ENCODE measurements around the gene GRK7. TPM values are rescaled to one million over a fixed set of nuclear protein-coding genes. Genes with fewer than 3 reads are reported as not detected.

The GRK7 gene
- total and polyA plus RNA-seq, 2 donors (not counting 3 experiments of a cell fraction or from before 2014, with no cell fraction given): not detected

DNA sequence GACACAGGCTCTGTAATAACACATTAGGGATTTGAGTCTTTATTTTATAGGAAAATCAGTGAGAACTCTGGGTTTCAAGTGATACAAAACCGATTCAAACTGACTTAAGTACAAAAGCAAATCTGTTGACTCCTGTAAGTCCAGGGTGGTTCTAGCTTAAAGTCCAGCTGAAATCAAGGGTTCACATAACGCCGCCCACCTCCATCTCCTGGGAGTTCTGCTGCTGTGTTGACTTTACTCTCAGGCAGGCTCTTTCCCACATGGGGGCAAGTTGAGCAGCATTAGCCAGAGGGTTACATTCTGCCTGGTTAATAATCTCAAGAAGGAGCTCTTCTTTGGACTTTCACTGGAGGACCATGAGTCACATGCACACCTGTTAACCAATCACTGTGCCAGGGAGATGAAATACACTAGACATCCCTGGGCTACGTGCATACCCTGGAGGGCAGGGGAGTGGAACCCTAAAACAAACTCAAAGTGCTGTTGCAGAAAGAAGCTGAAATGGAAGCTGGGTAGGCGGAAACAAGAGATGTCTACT is 34.8 kb upstream of the GRK7 start:
- Histone ChIP-seq H3K27ac (ENCODE audit: insufficient read depth, low read depth, low read length) (no peak overlapping the region), H3K36me3 (ENCODE audit: control insufficient read depth in 2 of 2, extremely low read depth in 1 of 2, insufficient read depth in 2 of 2, low read length in 2 of 2) (no peaks in the 10 kb centered on the region), H3K4me3 (replicated peaks in 1 of 3; ENCODE audit: insufficient read depth in 1 of 3, low read depth in 1 of 3, low read length in 3 of 3) (no peak overlapping the region), H3K9me1 (replicated peaks; ENCODE audit: control insufficient read depth, extremely low read depth, insufficient read depth, low read length) (no peaks in the 10 kb centered on the region), H3K9ac (replicated peaks; ENCODE audit: extremely low read depth, insufficient read depth, low read length) (no peak overlapping the region), H3K9me3 (replicated peaks; ENCODE audit: control insufficient read depth, insufficient read depth, low read length) (no peaks in the 10 kb centered on the region), H4K20me1 (replicated peaks; ENCODE audit: control insufficient read depth, extremely low read depth, insufficient read depth, low read length) (no peaks in the 10 kb centered on the region), H3K27me3 (ENCODE audit: control insufficient read depth in 2 of 2, insufficient read depth in 2 of 2, low read length in 2 of 2) (no peaks in the 10 kb centered on the region), H3K79me2 (ENCODE audit: control insufficient read depth, insufficient read depth, low read length) (no peaks in the 10 kb centered on the region), H3K4me2 (ENCODE audit: insufficient read depth, low read length) (no peak overlapping the region), H2AFZ (ENCODE audit: low read depth, low read length) (no peak overlapping the region), H3K4me1 (ENCODE audit: control insufficient read depth, extremely low read depth, insufficient read depth, low read length) (no peaks in the 10 kb centered on the region)
- ChIA-PET POLR2A (no interaction called here), CTCF (interaction anchor here (0.7 to 1.8 kb wide), 2 partner anchors 13 to 185 kb away, joined by 4 to 11 read pairs; no protein-coding TSS in a partner anchor)
- DNase-seq (ENCODE audit: low read depth, low spot score) (no peak), FAIRE-seq (no peak)
- dilution Hi-C loops (cut with MboI; ENCODE audit: extremely low pct_ligation_motif_present, low sequenced_read_pairs) (no loop called here), intact Hi-C loops (cut with micrococcal nuclease) (no loop called here)
- no TSS peak for BruUV-seq (replicated peaks)
- TF ChIP-seq POLR2AphosphoS5 (IDR thresholded peaks at IDR 0.05; ENCODE audit: insufficient read depth, low read depth, low read length) (no peak), EZH2 (IDR thresholded peaks at IDR 0.05; ENCODE audit: borderline replicate concordance, low read depth, low read length, severe bottlenecking) (no peak), POLR2A (IDR thresholded peaks at IDR 0.05; ENCODE audit: low read depth, low read length) (no peak), FOS (IDR thresholded peaks at IDR 0.05; ENCODE audit: borderline replicate concordance, insufficient read depth, low read length) (no peak), MYC (IDR thresholded peaks at IDR 0.05; ENCODE audit: low read depth, low read length) (no peak)
- TF ChIP-seq, protein P1, sequence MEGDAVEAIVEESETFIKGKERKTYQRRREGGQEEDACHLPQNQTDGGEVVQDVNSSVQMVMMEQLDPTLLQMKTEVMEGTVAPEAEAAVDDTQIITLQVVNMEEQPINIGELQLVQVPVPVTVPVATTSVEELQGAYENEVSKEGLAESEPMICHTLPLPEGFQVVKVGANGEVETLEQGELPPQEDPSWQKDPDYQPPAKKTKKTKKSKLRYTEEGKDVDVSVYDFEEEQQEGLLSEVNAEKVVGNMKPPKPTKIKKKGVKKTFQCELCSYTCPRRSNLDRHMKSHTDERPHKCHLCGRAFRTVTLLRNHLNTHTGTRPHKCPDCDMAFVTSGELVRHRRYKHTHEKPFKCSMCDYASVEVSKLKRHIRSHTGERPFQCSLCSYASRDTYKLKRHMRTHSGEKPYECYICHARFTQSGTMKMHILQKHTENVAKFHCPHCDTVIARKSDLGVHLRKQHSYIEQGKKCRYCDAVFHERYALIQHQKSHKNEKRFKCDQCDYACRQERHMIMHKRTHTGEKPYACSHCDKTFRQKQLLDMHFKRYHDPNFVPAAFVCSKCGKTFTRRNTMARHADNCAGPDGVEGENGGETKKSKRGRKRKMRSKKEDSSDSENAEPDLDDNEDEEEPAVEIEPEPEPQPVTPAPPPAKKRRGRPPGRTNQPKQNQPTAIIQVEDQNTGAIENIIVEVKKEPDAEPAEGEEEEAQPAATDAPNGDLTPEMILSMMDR (IDR thresholded peaks at IDR 0.05; ENCODE audit: extremely low read depth in 1 of 2, insufficient read depth in 1 of 2, low read depth in 1 of 2, low read length in 2 of 2): no peak

All from endothelial cell of umbilical vein (primary cell).